GM15510 (cell line): Measurements from ENCODE around the gene RNF149.

Experiments used
- POLR2A ChIP-seq: IDR thresholded peaks from 3 replicates; pipeline ENCODE4 v1.6.1; 2011; ENCODE audit warnings: borderline replicate concordance; ENCODE audit not compliant: insufficient read length; ENCODE audit errors: extremely low read depth

The RNF149 gene

GRCh38 chr2:101308432-101309210, at the start of gene RNF149:
Gene RNF149 (minus strand): TSS chr2:101308701. CDS start chr2:101308588, 113 bp downstream.
- TF ChIP-seq POLR2A, result peak; percentile 86

GRCh38 chr2:101357376-101357775, 48.9 kb upstream of the RNF149 start:
- no peak for TF ChIP-seq POLR2A

- no peak for TF ChIP-seq POLR2A
These were observed 48.0 kb upstream of the RNF149 start for GRCh38 chr2:101356521-101356920.

GRCh38 chr2:101356055-101356454, 47.6 kb upstream of the RNF149 start:
- no peak for TF ChIP-seq POLR2A

- TF ChIP-seq POLR2A, result no peak
These were observed 47.0 kb upstream of the RNF149 start for GRCh38 chr2:101355401-101356054.

GRCh38 chr2:101354420-101355311, 46.2 kb upstream of the RNF149 start:
- TF ChIP-seq POLR2A, result no peak

GRCh38 chr2:101351207-101351606, 42.7 kb upstream of the RNF149 start:
- TF ChIP-seq POLR2A, result no peak

GRCh38 chr2:101349893-101350662, 41.6 kb upstream of the RNF149 start:
- no peak for TF ChIP-seq POLR2A

- no peak for TF ChIP-seq POLR2A
These were observed 40.4 kb upstream of the RNF149 start for GRCh38 chr2:101348883-101349282.

GRCh38 chr2:101346909-101347308, 38.4 kb upstream of the RNF149 start:
- TF ChIP-seq POLR2A, result no peak

- TF ChIP-seq POLR2A, result no peak
These were observed 35.6 kb upstream of the RNF149 start for GRCh38 chr2:101344137-101344536.

GRCh38 chr2:101342625-101343008, 34.1 kb upstream of the RNF149 start:
- TF ChIP-seq POLR2A, result no peak

- TF ChIP-seq POLR2A, result no peak
These were observed 33.6 kb upstream of the RNF149 start for GRCh38 chr2:101341901-101342624.

- TF ChIP-seq POLR2A, result no peak
These were observed 32.9 kb upstream of the RNF149 start for GRCh38 chr2:101341421-101341820.
